Neuronal stem cell (in vitro differentiated cells): ENCODE results near the gene CPEB3.

ENCODE experiments used
- DNase-seq: peaks from one replicate; pipeline ENCODE4 v3.0.0-alpha.2; 2013; ENCODE audit warnings: low spot score
- H2AFZ ChIP-seq: one replicate; pipeline ENCODE4 v1.6.1; 2013; ENCODE audit warnings: mild to moderate bottlenecking, low read length, inconsistent platforms
- H2AK5ac ChIP-seq: 2 replicates; pipeline ENCODE4 v1.6.1; 2013; ENCODE audit warnings: low read depth, mild to moderate bottlenecking, inconsistent platforms, low read length, moderate library complexity, mixed read lengths
- H2BK120ac ChIP-seq: 2 replicates; pipeline ENCODE4 v1.6.1; 2013; ENCODE audit warnings: low read depth, mild to moderate bottlenecking, inconsistent platforms, low read length, moderate library complexity, mixed read lengths
- H2BK12ac ChIP-seq: one replicate; pipeline ENCODE4 v1.6.1; 2013; ENCODE audit warnings: low read length, inconsistent platforms
- H2BK15ac ChIP-seq: 2 replicates; pipeline ENCODE4 v1.6.1; 2013; ENCODE audit warnings: mild to moderate bottlenecking, low read length, inconsistent platforms, mixed read lengths
- H2BK5ac ChIP-seq: one replicate; pipeline ENCODE4 v1.6.1; 2013; ENCODE audit warnings: inconsistent platforms, mild to moderate bottlenecking, low read length, moderate library complexity
- H3K14ac ChIP-seq: one replicate; pipeline ENCODE4 v1.6.1; 2013; ENCODE audit warnings: low read length, inconsistent platforms
- H3K18ac ChIP-seq: 2 replicates; pipeline ENCODE4 v1.6.1; 2013; ENCODE audit warnings: low read length, inconsistent platforms
- H3K23ac ChIP-seq: 2 replicates; pipeline ENCODE4 v1.6.1; 2013; ENCODE audit warnings: low read depth, mild to moderate bottlenecking, mixed read lengths, low read length, inconsistent platforms; ENCODE audit not compliant: poor library complexity
- H3K27ac ChIP-seq: replicated peaks from 3 replicates; pipeline ENCODE4 v1.5.1; 2013; ENCODE audit warnings: low read length, inconsistent platforms
- H3K27me3 ChIP-seq, 3 experiments: 2 replicates each; pipeline ENCODE4 v1.6.1; 2013; ENCODE audit warnings: low read length in 3 of 3, mild to moderate bottlenecking in 2 of 3, inconsistent platforms in 1 of 3, low read depth in 1 of 3, mixed read lengths in 1 of 3, moderate library complexity in 1 of 3; ENCODE audit not compliant: control insufficient read depth in 3 of 3, insufficient read depth in 3 of 3
- H3K36me3 ChIP-seq, 2 donors: replicated peaks in 1 of 2; 2 replicates each; pipeline ENCODE4 v1.6.1; 2013; ENCODE audit warnings: low read length in 2 of 2; ENCODE audit not compliant: control insufficient read depth in 2 of 2, insufficient read depth in 2 of 2
- H3K4ac ChIP-seq: 2 replicates; pipeline ENCODE4 v1.6.1; 2013; ENCODE audit warnings: inconsistent platforms, mild to moderate bottlenecking, low read length, moderate library complexity
- H3K4me1 ChIP-seq, 2 donors: 1 replicate in 1 of 2; 2 replicates in 1 of 2; pipeline ENCODE4 v1.6.1; 2013; ENCODE audit warnings: low read length in 2 of 2, low read depth in 1 of 2; ENCODE audit not compliant: control insufficient read depth in 2 of 2, insufficient read depth in 1 of 2
- H3K4me2 ChIP-seq: one replicate; pipeline ENCODE4 v1.6.1; 2013; ENCODE audit warnings: mild to moderate bottlenecking, low read length, inconsistent platforms; ENCODE audit not compliant: insufficient read depth, poor library complexity, severe bottlenecking
- H3K4me3 ChIP-seq, 2 donors: 2 replicates each; pipeline ENCODE4 v1.5.1; 2013; ENCODE audit warnings: low read length in 2 of 2, mild to moderate bottlenecking in 2 of 2, inconsistent platforms in 1 of 2, moderate library complexity in 1 of 2
- H3K79me1 ChIP-seq: one replicate; pipeline ENCODE4 v1.6.1; 2013; ENCODE audit warnings: low read depth, mild to moderate bottlenecking, inconsistent platforms, low read length, moderate library complexity
- H3K9ac ChIP-seq: one replicate; pipeline ENCODE4 v1.6.1; 2013; ENCODE audit warnings: mild to moderate bottlenecking, low read depth, low read length, inconsistent platforms; ENCODE audit not compliant: poor library complexity
- H3K9me3 ChIP-seq, 2 donors: replicated peaks in 1 of 2; 2 replicates each; pipeline versions ENCODE3 to v1.6.1; 2013; ENCODE audit warnings: low read length in 2 of 2, mild to moderate bottlenecking in 2 of 2, inconsistent platforms in 1 of 2, low read depth in 1 of 2, mixed read lengths in 1 of 2, moderate library complexity in 1 of 2; ENCODE audit not compliant: control insufficient read depth in 2 of 2, insufficient read depth in 1 of 2
- H4K8ac ChIP-seq: one replicate; pipeline ENCODE4 v1.6.1; 2013; ENCODE audit warnings: low read depth, mild to moderate bottlenecking, inconsistent platforms, low read length, moderate library complexity
- H4K91ac ChIP-seq: one replicate; pipeline ENCODE4 v1.6.1; 2013; ENCODE audit warnings: low read length, low read depth, mild to moderate bottlenecking, inconsistent platforms; ENCODE audit not compliant: poor library complexity
- WGBS, 2 donors: extraction: QIAGEN DNeasy Blood & Tissue Kit; methylation state at CpG; one replicate each; pipeline ENCODE4 v1.1.7; 2013; ENCODE audit warnings: missing lambda C conversion rate in 2 of 2, mixed read lengths in 1 of 2; ENCODE audit not compliant: insufficient read length in 2 of 2, insufficient replicate concordance in 1 of 2; ENCODE audit errors: extremely low coverage in 2 of 2; 5-methylcytosine and 5-hydroxymethylcytosine counted together

CPEB3 gene

GRCh38 chr10:92239151-92239599, 51.7 kb downstream of the CPEB3 start:
- Histone ChIP-seq H3K4me1 (peaks cover 2 to 3% of the 10 kb centered on the region in 2 donors), H3K4me3 (peak overlapping the region; percentile 51 to 78), H2BK120ac (no peak overlapping the region), H3K9me3 (no peaks in the 10 kb centered on the region), H2BK12ac (peak overlapping the region; percentile 49), H2BK15ac (peak overlapping the region; percentile 91), H3K9ac (peak overlapping the region; percentile 93), H2AK5ac (no peak overlapping the region), H3K36me3 (no peaks in the 10 kb centered on the region), H4K8ac (peak overlapping the region; percentile 31), H3K23ac (peak overlapping the region; percentile 96), H2AFZ (peak overlapping the region; percentile 79), H3K27ac (no peak overlapping the region), H3K14ac (peak overlapping the region; percentile 65), H3K4me2 (peak overlapping the region; percentile 100), H3K4ac (no peak overlapping the region), H2BK5ac (peak overlapping the region; percentile 45), H4K91ac (no peak overlapping the region), H3K27me3 (peaks cover 5 to 30% (median 20%) of the 10 kb centered on the region in 3 experiments), H3K79me1 (peaks cover 1% of the 10 kb centered on the region), H3K18ac (peak overlapping the region; percentile 94)
- no CpG with 5 or more reads among the region's 27 CpGs for WGBS, 2 donors
- no peak for DNase-seq

- H2BK120ac ChIP-seq: no peak overlapping the region
- no peak overlapping the region for H4K91ac ChIP-seq
- H3K18ac ChIP-seq: no peak overlapping the region
- no peak overlapping the region for H3K23ac ChIP-seq
- H2AK5ac ChIP-seq: no peak overlapping the region
- H2BK5ac ChIP-seq: no peak overlapping the region
- H4K8ac ChIP-seq: no peak overlapping the region
- H2BK12ac ChIP-seq: no peak overlapping the region
- no peak overlapping the region for H3K14ac ChIP-seq
- no peak overlapping the region for H3K9ac ChIP-seq
- H2AFZ ChIP-seq: peak overlapping the region; percentile 79
- no peaks in the 10 kb centered on the region for H3K36me3 ChIP-seq
- DNase-seq: no peak
- peaks cover 2 to 3% of the 10 kb centered on the region in 2 donors for H3K4me1 ChIP-seq
- no peak overlapping the region for H3K4me2 ChIP-seq
- peaks cover 1% of the 10 kb centered on the region for H3K79me1 ChIP-seq
- no peak overlapping the region for H3K4ac ChIP-seq
- no peak overlapping the region for H2BK15ac ChIP-seq
- no peak overlapping the region for H3K27ac ChIP-seq
- no peaks in the 10 kb centered on the region for H3K9me3 ChIP-seq
- WGBS, 2 donors: no CpG with 5 or more reads among the region's 8 CpGs
- H3K27me3 ChIP-seq: peaks cover 5 to 30% (median 20%) of the 10 kb centered on the region in 3 experiments
- no peak overlapping the region for H3K4me3 ChIP-seq
Measured at GRCh38 chr10:92238586-92239098, 52.2 kb downstream of the CPEB3 start.

DNA sequence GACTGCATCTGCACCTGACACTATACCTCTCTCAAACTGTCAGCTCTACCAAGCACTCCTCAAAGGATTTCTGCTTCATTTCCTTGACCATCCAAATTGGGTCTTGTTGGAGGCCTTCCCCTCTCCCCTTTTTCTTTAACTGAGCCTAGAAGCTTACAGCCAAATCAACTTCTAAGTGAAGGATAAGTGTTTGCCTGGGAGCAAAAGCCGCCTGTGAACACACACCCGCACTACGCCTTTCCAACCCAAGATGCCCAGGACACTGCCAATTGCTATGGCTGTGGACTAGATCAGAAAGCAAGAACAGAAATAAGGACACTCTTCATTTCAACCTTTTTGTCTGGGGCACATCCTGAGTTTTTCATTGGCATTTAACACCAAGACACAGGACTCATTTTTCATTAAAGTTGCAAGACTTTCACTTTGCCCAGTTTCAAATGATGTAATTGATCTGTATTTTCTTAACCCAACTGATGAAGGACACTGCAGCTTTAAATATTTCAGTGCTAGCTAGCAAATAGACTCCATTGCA, 52.8 kb downstream of the CPEB3 start:
- no peak overlapping the region for H3K4ac ChIP-seq
- no peaks in the 10 kb centered on the region for H3K36me3 ChIP-seq
- H3K4me1 ChIP-seq: peaks cover 2 to 3% of the 10 kb centered on the region in 2 donors
- H2BK15ac ChIP-seq: no peak overlapping the region
- no peak overlapping the region for H2AFZ ChIP-seq
- H3K14ac ChIP-seq: no peak overlapping the region
- peaks cover 1% of the 10 kb centered on the region for H3K79me1 ChIP-seq
- H3K4me2 ChIP-seq: no peak overlapping the region
- no peak overlapping the region for H4K8ac ChIP-seq
- peaks cover 5 to 30% (median 20%) of the 10 kb centered on the region in 3 experiments for H3K27me3 ChIP-seq
- H2AK5ac ChIP-seq: no peak overlapping the region
- no peak overlapping the region for H3K4me3 ChIP-seq
- no peak overlapping the region for H2BK5ac ChIP-seq
- H2BK12ac ChIP-seq: no peak overlapping the region
- H3K9ac ChIP-seq: no peak overlapping the region
- no peaks in the 10 kb centered on the region for H3K9me3 ChIP-seq
- no peak overlapping the region for H3K23ac ChIP-seq
- H4K91ac ChIP-seq: no peak overlapping the region
- WGBS, 2 donors: no CpG with 5 or more reads among the region's 3 CpGs
- no peak overlapping the region for H3K27ac ChIP-seq
- no peak overlapping the region for H2BK120ac ChIP-seq
- no peak for DNase-seq
- no peak overlapping the region for H3K18ac ChIP-seq

- H3K14ac ChIP-seq: no peak overlapping the region
- H2BK120ac ChIP-seq: no peak overlapping the region
- no peak overlapping the region for H3K4me2 ChIP-seq
- no peak overlapping the region for H2BK12ac ChIP-seq
- H2AFZ ChIP-seq: no peak overlapping the region
- H4K8ac ChIP-seq: no peak overlapping the region
- no peak overlapping the region for H4K91ac ChIP-seq
- H2AK5ac ChIP-seq: no peak overlapping the region
- H3K9ac ChIP-seq: no peak overlapping the region
- no peaks in the 10 kb centered on the region for H3K36me3 ChIP-seq
- no peak for DNase-seq
- H2BK15ac ChIP-seq: no peak overlapping the region
- no peaks in the 10 kb centered on the region for H3K79me1 ChIP-seq
- no peak overlapping the region for H3K4me3 ChIP-seq
- no peak overlapping the region for H3K27ac ChIP-seq
- no peak overlapping the region for H3K4ac ChIP-seq
- H3K18ac ChIP-seq: no peak overlapping the region
- no peak overlapping the region for H3K23ac ChIP-seq
- H3K27me3 ChIP-seq: no peaks in the 10 kb centered on the region
- no peaks in the 10 kb centered on the region for H3K4me1 ChIP-seq
- no peak overlapping the region for H2BK5ac ChIP-seq
- no peaks in the 10 kb centered on the region for H3K9me3 ChIP-seq
- WGBS, 2 donors: no CpG with 5 or more reads among the region's 1 CpG
Measured at GRCh38 chr10:92231196-92231595, 59.7 kb downstream of the CPEB3 start.
